ENCODE data around the gene MRPL50. TPM values are rescaled to one million over a fixed set of nuclear protein-coding genes. Genes with fewer than 3 reads are reported as not detected.

MRPL50 gene
- total RNA-seq, 1 experiment from 2014 or later, result 20.0 TPM

GRCh38 chr9:101427957-101428655 is 29.7 kb upstream of the MRPL50 start:
- no peaks in the 10 kb centered on the region for H3K23me2 ChIP-seq (ENCODE audit: insufficient read length, low read depth, low read length, poor library complexity, severe bottlenecking)
- H2AK5ac ChIP-seq (ENCODE audit: insufficient read length, low read length), result no peak overlapping the region
- no peaks in the 10 kb centered on the region for H3K79me2 ChIP-seq (ENCODE audit: insufficient read depth, low read length)
- no peak overlapping the region for H2BK15ac ChIP-seq (ENCODE audit: low read depth, low read length)
- H3K4me1 Mint-ChIP-seq, result no peaks in the 10 kb centered on the region
- no peak overlapping the region for H2BK120ac ChIP-seq (ENCODE audit: low read depth, low read length, poor library complexity, severe bottlenecking)
- no peak overlapping the region for H4K5ac ChIP-seq (ENCODE audit: insufficient read length, low read depth, low read length)
- no peaks in the 10 kb centered on the region for H3K27me3 ChIP-seq (ENCODE audit: insufficient read depth, low read length)
- DNase-seq, result no peak
- no peaks in the 10 kb centered on the region for H3K36me3 Mint-ChIP-seq (ENCODE audit: insufficient read depth in 1 of 3, low read depth in 3 of 3)
- no peak overlapping the region for H3K4me2 ChIP-seq (ENCODE audit: insufficient read depth, insufficient read length, low read length)
- H3T11ph ChIP-seq (ENCODE audit: low read length), result no peak overlapping the region
- no peaks in the 10 kb centered on the region for H3K9me3 Mint-ChIP-seq
- H2AFZ ChIP-seq (ENCODE audit: low read length), result no peak overlapping the region
- H3K9ac ChIP-seq (ENCODE audit: extremely low read depth, insufficient read length, low read length), result no peak overlapping the region
- H3K23ac ChIP-seq (ENCODE audit: insufficient read length, low read depth, low read length), result no peak overlapping the region
- TF ChIP-seq, protein P1, sequence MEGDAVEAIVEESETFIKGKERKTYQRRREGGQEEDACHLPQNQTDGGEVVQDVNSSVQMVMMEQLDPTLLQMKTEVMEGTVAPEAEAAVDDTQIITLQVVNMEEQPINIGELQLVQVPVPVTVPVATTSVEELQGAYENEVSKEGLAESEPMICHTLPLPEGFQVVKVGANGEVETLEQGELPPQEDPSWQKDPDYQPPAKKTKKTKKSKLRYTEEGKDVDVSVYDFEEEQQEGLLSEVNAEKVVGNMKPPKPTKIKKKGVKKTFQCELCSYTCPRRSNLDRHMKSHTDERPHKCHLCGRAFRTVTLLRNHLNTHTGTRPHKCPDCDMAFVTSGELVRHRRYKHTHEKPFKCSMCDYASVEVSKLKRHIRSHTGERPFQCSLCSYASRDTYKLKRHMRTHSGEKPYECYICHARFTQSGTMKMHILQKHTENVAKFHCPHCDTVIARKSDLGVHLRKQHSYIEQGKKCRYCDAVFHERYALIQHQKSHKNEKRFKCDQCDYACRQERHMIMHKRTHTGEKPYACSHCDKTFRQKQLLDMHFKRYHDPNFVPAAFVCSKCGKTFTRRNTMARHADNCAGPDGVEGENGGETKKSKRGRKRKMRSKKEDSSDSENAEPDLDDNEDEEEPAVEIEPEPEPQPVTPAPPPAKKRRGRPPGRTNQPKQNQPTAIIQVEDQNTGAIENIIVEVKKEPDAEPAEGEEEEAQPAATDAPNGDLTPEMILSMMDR (conservative IDR thresholded peaks at IDR 0.05), result no peak
- H4K8ac ChIP-seq (replicated peaks; ENCODE audit: insufficient read length, low read depth, low read length), result no peak overlapping the region
- no peak overlapping the region for H3K27ac ChIP-seq (ENCODE audit: insufficient read length, low read depth, low read length)
- H3K4me3 Mint-ChIP-seq, result no peak overlapping the region
- no peak overlapping the region for H3K56ac ChIP-seq (ENCODE audit: insufficient read length, low read depth, low read length)
- H3K14ac ChIP-seq (ENCODE audit: insufficient read depth, low read length), result no peak overlapping the region
- no peaks in the 10 kb centered on the region for H3K9me3 ChIP-seq (ENCODE audit: control insufficient read depth, low read depth, low read length)
- no peak overlapping the region for H3K4ac ChIP-seq (ENCODE audit: low read depth, low read length)
- no peaks in the 10 kb centered on the region for H3K79me1 ChIP-seq (ENCODE audit: insufficient read depth, low read depth, low read length, poor library complexity, severe bottlenecking)
- H3K27me3 Mint-ChIP-seq (ENCODE audit: low read depth), result peaks cover 1% of the 10 kb centered on the region
- no peak overlapping the region for H3K18ac ChIP-seq (ENCODE audit: insufficient read length, low read depth, low read length)
- no peak overlapping the region for H2BK5ac ChIP-seq (ENCODE audit: insufficient read length, low read length)
- H2BK12ac ChIP-seq (ENCODE audit: insufficient read length, low read depth, low read length), result no peak overlapping the region
- no peaks in the 10 kb centered on the region for H3K4me1 ChIP-seq (ENCODE audit: insufficient read depth, low read length)
- WGBS (ENCODE audit: extremely low coverage, insufficient read length, low lambda C conversion rate), result no CpG with 5 or more reads among the region's 3 CpGs
- H3K27ac Mint-ChIP-seq, result no peak overlapping the region
- H4K91ac ChIP-seq (ENCODE audit: insufficient read length, low read depth, low read length), result no peak overlapping the region
- H2BK20ac ChIP-seq (ENCODE audit: low read depth, low read length, poor library complexity, severe bottlenecking), result no peak overlapping the region
- H4K20me1 ChIP-seq (ENCODE audit: control insufficient read depth, insufficient read depth, insufficient read length), result no peaks in the 10 kb centered on the region

All from H9 (cell line).